ENCODE results near the gene MAPRE3.

DNA sequence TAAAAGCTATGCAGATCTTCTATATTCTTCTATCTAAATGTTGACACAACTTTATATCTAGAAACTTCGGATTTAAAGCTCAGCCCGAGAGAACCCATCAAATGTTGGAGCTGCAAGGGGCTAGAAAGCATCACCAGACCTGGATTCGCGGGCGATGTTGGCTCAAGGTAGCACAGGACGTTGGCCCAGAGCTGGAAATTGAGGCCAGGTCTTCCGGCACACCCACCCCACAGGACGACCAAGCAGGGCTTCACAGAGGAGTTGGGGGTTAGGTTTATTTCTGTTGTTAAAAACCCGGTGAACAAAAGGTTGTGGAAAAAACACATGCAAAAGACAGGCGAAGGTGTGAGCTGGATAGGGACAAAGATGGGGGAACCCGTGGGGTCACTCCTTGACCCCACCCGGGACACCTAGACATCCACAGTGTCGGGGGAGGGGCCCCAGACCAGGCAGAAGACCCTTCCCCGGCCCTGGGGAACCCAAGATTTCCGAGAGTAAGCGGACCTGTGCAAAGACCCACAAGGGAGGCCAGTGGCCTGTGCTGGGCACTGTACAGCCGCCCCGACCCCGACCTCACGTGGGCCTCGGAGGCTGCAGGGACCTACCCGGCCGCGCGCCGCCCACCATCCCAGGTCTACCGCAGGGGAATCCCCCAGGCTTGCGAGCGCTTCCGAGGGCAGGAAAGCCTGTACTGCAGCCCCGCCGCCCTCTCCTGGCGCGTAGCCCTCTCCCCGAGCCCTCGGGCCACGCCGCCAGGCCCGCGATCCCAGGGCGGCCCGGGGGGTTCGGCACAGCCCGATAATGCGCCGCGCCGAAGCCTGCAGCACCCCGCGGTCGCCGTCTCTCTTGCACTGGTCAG lies 79.2 kb downstream of the MAPRE3 start:
- TF ChIP-seq, protein P1, sequence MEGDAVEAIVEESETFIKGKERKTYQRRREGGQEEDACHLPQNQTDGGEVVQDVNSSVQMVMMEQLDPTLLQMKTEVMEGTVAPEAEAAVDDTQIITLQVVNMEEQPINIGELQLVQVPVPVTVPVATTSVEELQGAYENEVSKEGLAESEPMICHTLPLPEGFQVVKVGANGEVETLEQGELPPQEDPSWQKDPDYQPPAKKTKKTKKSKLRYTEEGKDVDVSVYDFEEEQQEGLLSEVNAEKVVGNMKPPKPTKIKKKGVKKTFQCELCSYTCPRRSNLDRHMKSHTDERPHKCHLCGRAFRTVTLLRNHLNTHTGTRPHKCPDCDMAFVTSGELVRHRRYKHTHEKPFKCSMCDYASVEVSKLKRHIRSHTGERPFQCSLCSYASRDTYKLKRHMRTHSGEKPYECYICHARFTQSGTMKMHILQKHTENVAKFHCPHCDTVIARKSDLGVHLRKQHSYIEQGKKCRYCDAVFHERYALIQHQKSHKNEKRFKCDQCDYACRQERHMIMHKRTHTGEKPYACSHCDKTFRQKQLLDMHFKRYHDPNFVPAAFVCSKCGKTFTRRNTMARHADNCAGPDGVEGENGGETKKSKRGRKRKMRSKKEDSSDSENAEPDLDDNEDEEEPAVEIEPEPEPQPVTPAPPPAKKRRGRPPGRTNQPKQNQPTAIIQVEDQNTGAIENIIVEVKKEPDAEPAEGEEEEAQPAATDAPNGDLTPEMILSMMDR (IDR thresholded peaks at IDR 0.05) = no peak
- no peak for TF ChIP-seq POLR2A (IDR thresholded peaks at IDR 0.05)

All from right lobe of liver (tissue), 4 donors.